ENCODE measurements around the gene HAUS2. TPM values are rescaled to one million over a fixed set of nuclear protein-coding genes. Genes with fewer than 3 reads are reported as not detected.
"Not testable (repeated sequence)": the region's sequence is repeated elsewhere in the genome, so short reads cannot be mapped to it uniquely, and the experiment has no call there.

Gene HAUS2
- total RNA-seq, 2 donors from 2014 or later = 32.9 to 34.4 TPM

DNA sequence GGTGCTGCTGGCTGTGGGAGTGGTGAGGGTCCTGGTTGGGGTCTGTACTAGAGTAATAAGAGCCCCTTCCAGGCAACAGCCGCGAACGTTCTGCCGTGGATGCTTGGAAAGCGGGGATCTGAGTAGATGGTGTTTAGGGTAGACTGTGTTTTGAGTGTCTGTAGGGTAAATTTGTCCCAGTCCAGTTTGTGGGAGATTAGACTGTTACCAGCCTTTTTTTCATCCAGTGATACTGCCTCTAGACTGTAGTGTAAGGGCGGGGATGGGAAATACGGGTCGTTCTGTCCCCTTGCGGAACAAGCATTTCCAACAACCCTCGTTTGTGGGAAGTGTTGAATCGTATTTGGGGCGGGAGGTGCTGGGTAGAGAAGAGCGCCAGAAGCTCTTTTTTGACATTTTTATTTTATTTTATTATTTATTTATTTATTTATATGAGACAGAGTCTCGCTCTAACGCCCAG, 424 bp downstream of the HAUS2 start:
- H3K4me1 Mint-ChIP-seq = peaks cover 14% of the 10 kb centered on the region
- peak overlapping the region; percentile 100 for H3K4me3 ChIP-seq (ENCODE audit: low read length)
- H3K9me3 Mint-ChIP-seq = no peaks in the 10 kb centered on the region
- H3K27me3 Mint-ChIP-seq (ENCODE audit: insufficient read depth) = no peaks in the 10 kb centered on the region
- H3K4me1 ChIP-seq (ENCODE audit: control insufficient read depth, insufficient read depth, low read length) = no peaks in the 10 kb centered on the region
- no peaks in the 10 kb centered on the region for H3K27me3 ChIP-seq (ENCODE audit: control insufficient read depth, insufficient read depth, low read length, poor library complexity, severe bottlenecking)
- H3K36me3 ChIP-seq (ENCODE audit: control insufficient read depth, insufficient read depth, low read length) = peaks cover 12% of the 10 kb centered on the region
- H3K9me3 ChIP-seq (ENCODE audit: control insufficient read depth, low read length) = no peaks in the 10 kb centered on the region
- WGBS, 2 experiments (ENCODE audit: insufficient coverage in 1 of 2, insufficient read length in 1 of 2) = 0% methylated on average over 12 of the region's 15 CpGs; no CpG with 5 or more reads in 1 of the 2 experiments
- TF ChIP-seq CTCF (conservative IDR thresholded peaks at IDR 0.05) = no peak
- no peak for DNase-seq
- peak overlapping the region; percentile 83 for H3K9ac ChIP-seq (ENCODE audit: extremely low read depth, low read length, poor library complexity, severe bottlenecking)
- H3K4me3 Mint-ChIP-seq = peak overlapping the region; percentile 97
- H3K27ac Mint-ChIP-seq = peak overlapping the region; percentile 97
- peaks cover 5% of the 10 kb centered on the region for H3K36me3 Mint-ChIP-seq (ENCODE audit: low read depth)
- peak overlapping the region; percentile 33 for H3K27ac ChIP-seq (ENCODE audit: low read depth, low read length)

- WGBS, 2 experiments (ENCODE audit: insufficient coverage in 1 of 2, insufficient read length in 1 of 2) = 80 to 84% methylated on average over 7 to 10 of the region's 12 CpGs
- Mint-ChIP-seq H3K27me3 (ENCODE audit: insufficient read depth) (no peaks in the 10 kb centered on the region), H3K4me3 (peak overlapping the region; percentile 97), H3K9me3 (no peaks in the 10 kb centered on the region), H3K27ac (no peak overlapping the region), H3K4me1 (peaks cover 14% of the 10 kb centered on the region), H3K36me3 (ENCODE audit: low read depth) (peaks cover 4% of the 10 kb centered on the region)
- peaks cover 8% of the 10 kb centered on the region for H3K36me3 ChIP-seq (ENCODE audit: control insufficient read depth, insufficient read depth, low read length)
- H3K4me3 ChIP-seq (ENCODE audit: low read length) = peak overlapping the region; percentile 100
- no peak for TF ChIP-seq CTCF (conservative IDR thresholded peaks at IDR 0.05)
- no peaks in the 10 kb centered on the region for H3K9me3 ChIP-seq (ENCODE audit: control insufficient read depth, low read length)
- no peaks in the 10 kb centered on the region for H3K27me3 ChIP-seq (ENCODE audit: control insufficient read depth, insufficient read depth, low read length, poor library complexity, severe bottlenecking)
- H3K9ac ChIP-seq (ENCODE audit: extremely low read depth, low read length, poor library complexity, severe bottlenecking) = no peak overlapping the region
- DNase-seq = no peak
- H3K4me1 ChIP-seq (ENCODE audit: control insufficient read depth, insufficient read depth, low read length) = no peaks in the 10 kb centered on the region
- no peak overlapping the region for H3K27ac ChIP-seq (ENCODE audit: low read depth, low read length)
Observed at GRCh38 chr15:42549741-42550392, 1.2 kb downstream of the HAUS2 start.

GRCh38 chr15:42553554-42553953, 4.9 kb downstream of the HAUS2 start:
- Histone ChIP-seq H3K9ac (ENCODE audit: extremely low read depth, low read length, poor library complexity, severe bottlenecking) (no peak overlapping the region), H3K9me3 (ENCODE audit: control insufficient read depth, low read length) (no peaks in the 10 kb centered on the region), H3K27ac (ENCODE audit: low read depth, low read length) (no peak overlapping the region), H3K4me1 (ENCODE audit: control insufficient read depth, insufficient read depth, low read length) (no peaks in the 10 kb centered on the region), H3K4me3 (ENCODE audit: low read length) (no peak overlapping the region), H3K36me3 (ENCODE audit: control insufficient read depth, insufficient read depth, low read length) (peaks cover 7% of the 10 kb centered on the region), H3K27me3 (ENCODE audit: control insufficient read depth, insufficient read depth, low read length, poor library complexity, severe bottlenecking) (no peaks in the 10 kb centered on the region)
- peaks cover 13% of the 10 kb centered on the region for H3K36me3 Mint-ChIP-seq (ENCODE audit: low read depth)
- TF ChIP-seq CTCF (conservative IDR thresholded peaks at IDR 0.05) = no peak
- no peak overlapping the region for H3K27ac Mint-ChIP-seq
- H3K4me1 Mint-ChIP-seq = peaks cover 6% of the 10 kb centered on the region
- WGBS, 2 experiments (ENCODE audit: insufficient coverage in 1 of 2, insufficient read length in 1 of 2) = 100% methylated on average over 1 of the region's 1 CpG; no CpG with 5 or more reads in 1 of the 2 experiments
- no peaks in the 10 kb centered on the region for H3K9me3 Mint-ChIP-seq
- no peak for DNase-seq
- no peaks in the 10 kb centered on the region for H3K27me3 Mint-ChIP-seq (ENCODE audit: insufficient read depth)
- no peak overlapping the region for H3K4me3 Mint-ChIP-seq

DNA sequence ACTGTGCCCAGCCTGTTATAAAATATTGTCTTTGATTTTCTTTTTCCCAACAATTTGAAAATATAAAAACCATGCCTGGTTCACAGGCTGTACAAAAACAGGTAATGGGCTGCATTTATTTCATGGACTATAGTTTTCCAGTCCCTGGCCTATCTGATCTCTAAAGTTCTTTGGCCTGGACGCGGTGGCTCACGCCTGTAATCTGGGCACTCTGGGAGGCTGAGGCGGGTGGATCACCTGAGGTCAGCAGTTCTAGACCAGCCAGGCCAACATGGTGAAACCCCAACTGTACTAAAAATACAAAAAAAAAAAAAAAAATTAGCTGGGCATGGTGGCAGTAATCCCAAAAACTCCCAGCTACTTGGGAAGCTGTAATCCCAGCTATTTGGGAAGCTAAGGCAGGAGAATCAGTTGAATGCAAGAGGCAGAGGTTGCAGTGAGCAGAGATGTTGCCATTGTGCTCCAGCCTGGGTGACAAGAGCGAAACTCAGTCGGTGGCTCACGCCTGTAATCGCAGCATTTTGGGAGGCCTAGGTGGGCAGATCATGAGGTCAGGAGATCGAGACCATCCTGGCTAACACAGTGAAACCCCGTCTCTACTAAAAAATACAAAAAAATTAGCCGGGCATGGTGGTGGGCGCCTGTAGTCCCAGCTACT, 8.0 kb downstream of the HAUS2 start:
- H3K4me1 ChIP-seq (ENCODE audit: control insufficient read depth, insufficient read depth, low read length); DNase-seq; H3K27me3 Mint-ChIP-seq (ENCODE audit: insufficient read depth); H3K27ac Mint-ChIP-seq; H3K4me3 ChIP-seq (ENCODE audit: low read length); H3K27ac ChIP-seq (ENCODE audit: low read depth, low read length); H3K9me3 Mint-ChIP-seq; H3K27me3 ChIP-seq (ENCODE audit: control insufficient read depth, insufficient read depth, low read length, poor library complexity, severe bottlenecking); H3K9ac ChIP-seq (ENCODE audit: extremely low read depth, low read length, poor library complexity, severe bottlenecking); H3K4me1 Mint-ChIP-seq; H3K4me3 Mint-ChIP-seq; H3K9me3 ChIP-seq (ENCODE audit: control insufficient read depth, low read length): not testable (repeated sequence)
- WGBS, 2 experiments (ENCODE audit: insufficient coverage in 1 of 2, insufficient read length in 1 of 2) = 83 to 95% methylated on average over 5 to 10 of the region's 12 CpGs
- H3K36me3 ChIP-seq (ENCODE audit: control insufficient read depth, insufficient read depth, low read length) = peaks cover 39% of the 10 kb centered on the region
- H3K36me3 Mint-ChIP-seq (ENCODE audit: low read depth) = peaks cover 32% of the 10 kb centered on the region
